ENCODE results near the gene AMOT.

Gene AMOT

GRCh38 chrX:112786076-112786475, 54.6 kb downstream of the AMOT start:
- H3K4me3 ChIP-seq (ENCODE audit: low read length) = no peak overlapping the region
- no peak for DNase-seq (ENCODE audit: low read depth)
- TF ChIP-seq CTCF (IDR thresholded peaks at IDR 0.05; ENCODE audit: insufficient read depth, low read depth, low read length, missing control alignments) = no peak

DNA sequence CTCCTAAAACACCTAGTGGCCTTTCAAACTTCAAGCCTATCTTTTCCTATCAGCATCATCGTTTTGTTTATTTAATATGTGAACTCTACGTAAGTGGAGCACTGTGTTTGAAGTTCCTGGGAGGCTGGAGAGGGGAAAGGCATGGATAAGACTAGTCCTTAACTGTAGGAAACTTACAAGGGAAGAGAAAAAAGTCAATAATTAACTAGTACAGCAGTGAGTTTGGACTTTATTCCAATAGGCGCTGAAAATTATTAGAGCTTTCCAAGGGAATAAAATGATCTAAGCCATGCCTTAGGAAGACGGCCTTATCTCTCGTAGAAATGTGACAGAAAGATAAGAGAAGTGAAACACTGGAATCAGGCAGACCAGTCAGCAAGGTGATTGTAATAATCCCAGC, 55.3 kb downstream of the AMOT start:
- DNase-seq (ENCODE audit: low read depth) = no peak
- no peak for TF ChIP-seq CTCF (IDR thresholded peaks at IDR 0.05; ENCODE audit: insufficient read depth, low read depth, low read length, missing control alignments)
- H3K4me3 ChIP-seq (ENCODE audit: low read length) = no peak overlapping the region

GRCh38 chrX:112784692-112785091, 55.9 kb downstream of the AMOT start:
- no peak for DNase-seq (ENCODE audit: low read depth)
- H3K4me3 ChIP-seq (ENCODE audit: low read length) = no peak overlapping the region
- TF ChIP-seq CTCF (IDR thresholded peaks at IDR 0.05; ENCODE audit: insufficient read depth, low read depth, low read length, missing control alignments) = no peak

DNA sequence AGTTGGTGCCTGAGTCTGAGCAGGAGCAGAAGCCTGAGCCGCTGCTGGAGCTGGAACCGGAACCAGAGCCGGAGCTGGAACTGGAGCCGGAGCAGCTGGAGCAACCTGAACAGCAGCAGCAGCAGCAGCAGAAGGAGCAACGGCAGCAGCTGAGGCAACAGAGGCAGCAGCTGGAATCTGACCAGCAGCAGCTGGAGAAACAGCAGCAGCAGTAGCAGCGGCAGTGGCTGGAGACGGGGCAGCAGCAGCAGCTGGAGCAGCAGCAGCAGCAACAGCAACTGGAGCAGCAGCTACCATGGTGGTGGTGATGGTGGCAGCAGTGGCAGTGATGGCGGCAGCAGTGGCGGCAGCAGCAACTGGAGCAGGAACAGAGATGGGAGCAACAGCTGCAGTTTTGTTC, 61.5 kb downstream of the AMOT start:
- DNase-seq (ENCODE audit: low read depth) = no peak
- TF ChIP-seq CTCF (IDR thresholded peaks at IDR 0.05; ENCODE audit: insufficient read depth, low read depth, low read length, missing control alignments) = no peak
- H3K4me3 ChIP-seq (ENCODE audit: low read length) = no peak overlapping the region

DNA sequence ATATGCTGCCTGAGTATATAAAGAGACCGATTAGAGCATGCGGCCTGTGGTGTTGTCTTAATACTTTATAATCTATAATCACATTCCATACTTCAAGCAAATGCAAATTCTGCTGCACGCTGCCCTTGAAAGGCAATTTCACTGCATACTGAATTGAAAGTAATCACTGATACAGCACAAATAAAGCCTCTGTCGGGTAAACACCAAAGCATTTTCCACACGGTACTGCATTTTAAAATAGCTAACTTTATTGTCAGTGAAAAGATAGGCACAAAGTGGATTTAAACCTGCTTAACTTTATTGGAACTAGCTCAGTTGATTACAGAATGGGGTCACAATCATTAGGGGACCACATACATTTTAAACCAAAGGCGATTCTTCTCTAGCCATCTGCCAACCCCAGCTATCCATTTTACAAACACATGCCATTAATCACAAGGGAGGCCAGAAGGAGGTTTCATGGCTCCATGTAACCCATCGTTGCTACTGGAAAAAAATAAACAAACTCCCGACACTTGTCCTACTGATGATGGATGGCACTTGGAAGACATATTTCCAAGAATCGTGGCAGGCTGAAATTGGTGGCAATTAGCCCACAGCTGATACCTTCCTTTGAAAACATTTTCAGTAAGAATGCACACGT, 65.9 kb downstream of the AMOT start:
- TF ChIP-seq CTCF (IDR thresholded peaks at IDR 0.05; ENCODE audit: insufficient read depth, low read depth, low read length, missing control alignments) = no peak
- no peak overlapping the region for H3K4me3 ChIP-seq (ENCODE audit: low read length)
- no peak for DNase-seq (ENCODE audit: low read depth)

DNA sequence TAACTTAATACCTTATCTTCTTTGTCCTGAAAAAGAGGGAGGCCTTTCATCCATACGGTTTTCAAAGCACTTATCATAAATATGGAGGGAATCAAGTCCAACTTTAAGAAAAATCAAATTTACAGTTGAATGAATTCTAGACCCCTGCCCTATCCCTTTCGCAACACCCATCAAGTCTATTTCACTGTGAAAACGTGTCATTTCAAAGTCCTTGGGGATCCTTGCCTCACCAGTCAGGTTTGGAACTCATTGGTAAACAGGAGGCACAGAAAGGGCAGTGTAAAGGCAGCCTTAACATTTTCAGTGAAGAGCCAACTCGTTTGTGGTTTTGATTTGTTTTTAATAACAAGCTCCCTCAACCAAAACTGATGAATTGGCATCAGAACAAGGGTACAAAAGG, 66.5 kb downstream of the AMOT start:
- DNase-seq (ENCODE audit: low read depth) = no peak
- H3K4me3 ChIP-seq (ENCODE audit: low read length) = no peak overlapping the region
- TF ChIP-seq CTCF (IDR thresholded peaks at IDR 0.05; ENCODE audit: insufficient read depth, low read depth, low read length, missing control alignments) = no peak

DNA sequence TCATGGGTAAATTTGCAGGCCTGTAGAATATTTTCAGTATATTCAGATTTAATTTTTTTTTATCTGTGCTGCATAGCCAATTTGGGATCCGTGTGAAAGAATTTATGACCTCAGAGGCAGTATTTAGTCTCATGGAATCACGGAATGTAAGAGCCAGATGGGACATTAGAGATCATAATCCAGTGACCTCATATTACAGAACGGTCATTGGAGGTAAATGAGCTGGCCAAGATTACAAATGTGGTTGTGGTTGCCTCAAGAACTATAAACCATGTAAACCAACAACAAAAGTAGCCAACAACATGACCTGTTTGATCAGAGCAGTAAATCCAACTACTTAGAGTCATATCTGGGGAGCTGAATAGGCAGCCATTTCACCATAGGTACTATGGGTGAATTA, 71.6 kb downstream of the AMOT start:
- no peak for DNase-seq (ENCODE audit: low read depth)
- no peak for TF ChIP-seq CTCF (IDR thresholded peaks at IDR 0.05; ENCODE audit: insufficient read depth, low read depth, low read length, missing control alignments)
- H3K4me3 ChIP-seq (ENCODE audit: low read length) = no peak overlapping the region
